NCI-H774 (cell line): Measurements from ENCODE around the gene LEPROT.
"Not testable (repeated sequence)": the region's sequence is repeated elsewhere in the genome, so short reads cannot be mapped to it uniquely, and the experiment has no call there.

Experiments
- DNase-seq: peaks from one replicate; lab custom pipeline; 2025; lab: John Stamatoyannopoulos, UW

The LEPROT gene

DNA sequence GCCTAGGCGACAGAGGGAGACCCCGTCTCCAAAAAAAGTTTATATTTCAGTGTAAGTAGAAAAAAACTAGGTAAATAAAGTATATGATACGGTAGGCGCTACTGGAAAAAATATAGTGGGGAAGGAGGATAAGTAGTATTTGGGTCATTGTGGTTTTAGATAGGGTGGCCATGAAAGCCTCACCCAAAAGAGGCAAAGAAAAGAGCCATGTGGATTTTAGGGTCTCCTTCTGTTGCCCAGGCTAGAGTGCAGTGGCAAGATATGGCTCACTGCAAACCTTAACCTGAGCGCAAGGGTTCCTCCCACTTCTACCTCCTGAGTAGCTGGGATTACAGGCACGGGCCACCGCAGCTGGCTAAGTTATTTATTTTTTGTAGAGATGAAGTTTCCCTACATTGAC, 17.1 kb downstream of the LEPROT start:
- DNase-seq, result no peak

- no peak for DNase-seq
These were observed 19.9 kb downstream of the LEPROT start for GRCh38 chr1:65440322-65440900.

GRCh38 chr1:65440915-65441314, 20.4 kb downstream of the LEPROT start:
- no peak for DNase-seq

DNA sequence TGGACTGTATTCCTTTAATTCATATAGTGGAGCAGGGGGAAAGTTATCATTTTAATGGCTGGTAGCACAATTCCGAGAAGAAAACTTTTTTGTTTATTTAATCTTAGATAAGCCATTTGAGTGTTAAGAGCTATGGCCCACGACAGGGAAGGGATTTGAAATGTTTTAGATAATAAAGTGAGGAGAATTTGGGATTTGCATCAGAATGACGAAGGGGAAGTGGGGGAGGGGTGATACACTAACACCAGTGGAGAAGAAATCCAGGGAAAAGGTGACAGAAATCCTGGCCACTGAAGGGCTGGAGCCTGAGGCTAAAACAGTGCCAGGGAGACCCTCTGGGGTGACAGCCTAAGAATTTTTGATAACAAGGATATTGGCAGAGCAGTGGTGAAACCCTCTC, 21.0 kb downstream of the LEPROT start:
- no peak for DNase-seq

DNA sequence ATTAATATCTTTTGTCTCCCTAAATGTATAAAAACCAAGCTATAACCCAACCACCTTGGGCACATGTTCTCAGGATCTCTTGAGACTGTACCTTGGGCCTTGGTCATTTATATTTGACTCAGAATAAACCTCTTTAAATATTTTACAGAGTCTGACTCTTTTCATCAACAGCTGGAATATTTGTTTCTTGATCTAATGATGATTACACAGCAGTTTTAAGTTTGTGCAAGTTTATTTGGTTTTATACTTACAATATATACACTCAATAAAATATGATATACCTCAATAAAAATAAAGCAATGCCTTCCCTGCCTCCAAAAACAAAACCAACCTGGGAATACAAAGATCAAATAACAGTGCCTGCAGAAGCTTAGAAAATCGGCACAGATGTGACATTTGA, 22.0 kb downstream of the LEPROT start:
- no peak for DNase-seq

- DNase-seq, result no peak
These were observed 23.2 kb downstream of the LEPROT start for GRCh38 chr1:65443647-65444046.

DNA sequence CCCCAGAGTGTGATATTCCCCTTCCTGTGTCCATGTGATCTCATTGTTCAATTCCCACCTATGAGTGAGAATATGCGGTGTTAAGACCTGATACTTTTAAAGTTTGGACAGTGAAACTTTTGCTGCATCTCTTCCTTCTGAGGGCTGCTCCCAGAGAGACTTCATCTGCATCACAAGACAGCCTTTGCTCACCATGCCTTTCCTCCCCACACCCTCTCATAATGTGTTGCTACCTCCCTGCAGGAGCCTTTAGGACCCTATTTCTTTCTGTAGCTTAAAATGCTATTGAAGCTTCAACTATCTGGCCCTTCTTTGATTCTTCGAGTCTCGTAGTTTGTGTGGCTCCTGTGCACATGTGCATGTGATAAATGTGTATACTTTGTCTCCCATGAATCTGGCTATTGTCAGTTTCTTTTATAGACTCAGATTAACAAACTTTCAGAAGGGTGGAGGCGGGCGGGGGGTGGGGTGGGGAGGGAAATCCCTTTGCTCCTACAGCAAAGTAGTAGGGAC, 23.7 kb downstream of the LEPROT start:
- DNase-seq, result no peak

DNA sequence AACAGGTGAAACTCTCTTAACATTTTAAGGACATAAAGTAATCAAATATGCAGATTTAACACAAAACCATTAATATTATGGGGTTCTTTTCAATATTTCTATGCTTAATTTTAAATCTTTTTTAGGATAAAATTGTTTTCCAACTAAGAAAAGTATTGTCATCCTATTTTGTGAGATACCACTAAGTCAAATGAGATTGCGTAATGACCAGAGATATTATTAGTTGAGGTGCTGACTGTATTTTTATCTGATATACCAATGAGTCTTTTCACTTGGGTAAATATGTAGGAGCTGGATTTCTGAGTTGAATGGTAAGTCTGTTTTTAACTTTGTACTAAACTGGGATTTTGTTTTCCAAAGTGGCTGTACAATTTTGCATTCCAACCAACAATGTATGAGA, 25.4 kb downstream of the LEPROT start:
- no peak for DNase-seq

DNA sequence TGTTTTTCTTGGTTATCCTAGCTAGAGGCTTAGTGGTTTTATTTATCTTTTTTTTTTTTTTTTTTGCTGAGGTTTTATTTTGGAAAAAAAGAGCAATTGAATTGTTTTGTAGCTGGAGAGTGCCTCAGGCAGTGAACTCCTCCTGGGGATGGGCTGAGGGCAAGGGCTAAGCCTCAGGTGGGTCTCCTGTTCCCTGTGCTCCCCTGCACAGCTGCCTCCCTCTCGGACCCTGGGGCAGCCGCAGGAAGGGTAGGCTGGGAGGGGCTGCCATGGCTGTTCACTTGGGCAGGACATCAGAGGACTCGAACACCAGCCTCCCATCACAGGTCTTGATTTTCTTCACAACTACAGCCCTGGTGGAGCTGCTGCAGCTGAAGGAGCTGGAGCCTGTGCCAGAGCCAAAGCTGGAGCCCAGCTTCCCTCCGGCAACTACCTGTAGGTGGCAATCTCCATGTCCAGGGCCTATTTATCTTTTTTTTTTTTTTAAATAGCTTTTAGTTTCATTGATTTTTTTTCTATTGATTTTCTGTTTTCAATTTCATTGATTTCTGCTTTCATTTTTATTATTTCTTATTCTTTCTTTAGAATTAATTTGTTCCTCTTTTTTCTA, 28.9 kb downstream of the LEPROT start:
- no peak for DNase-seq

- DNase-seq, result not testable (repeated sequence)
These were observed 35.2 kb downstream of the LEPROT start for GRCh38 chr1:65455678-65456077.

DNA sequence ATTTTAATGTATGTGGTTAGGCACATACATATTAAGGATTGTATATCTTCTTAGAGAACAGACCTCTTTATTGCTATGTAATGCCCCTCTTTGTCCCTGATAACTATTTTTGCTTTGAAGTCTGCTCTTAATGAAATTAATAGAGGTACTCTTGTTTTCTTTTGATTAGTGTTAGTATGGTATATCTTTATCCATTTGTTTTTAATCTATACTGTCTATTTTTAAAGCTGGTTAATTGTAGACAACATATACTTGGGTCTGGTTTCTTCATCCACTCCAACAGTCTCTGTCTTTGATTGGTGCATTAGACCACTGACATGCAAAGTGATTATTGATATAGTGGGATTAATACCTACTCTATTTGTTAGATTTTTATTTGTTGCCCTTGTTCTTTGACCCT, 36.0 kb downstream of the LEPROT start:
- no peak for DNase-seq

GRCh38 chr1:65457868-65458267, 37.4 kb downstream of the LEPROT start:
- DNase-seq, result no peak

DNA sequence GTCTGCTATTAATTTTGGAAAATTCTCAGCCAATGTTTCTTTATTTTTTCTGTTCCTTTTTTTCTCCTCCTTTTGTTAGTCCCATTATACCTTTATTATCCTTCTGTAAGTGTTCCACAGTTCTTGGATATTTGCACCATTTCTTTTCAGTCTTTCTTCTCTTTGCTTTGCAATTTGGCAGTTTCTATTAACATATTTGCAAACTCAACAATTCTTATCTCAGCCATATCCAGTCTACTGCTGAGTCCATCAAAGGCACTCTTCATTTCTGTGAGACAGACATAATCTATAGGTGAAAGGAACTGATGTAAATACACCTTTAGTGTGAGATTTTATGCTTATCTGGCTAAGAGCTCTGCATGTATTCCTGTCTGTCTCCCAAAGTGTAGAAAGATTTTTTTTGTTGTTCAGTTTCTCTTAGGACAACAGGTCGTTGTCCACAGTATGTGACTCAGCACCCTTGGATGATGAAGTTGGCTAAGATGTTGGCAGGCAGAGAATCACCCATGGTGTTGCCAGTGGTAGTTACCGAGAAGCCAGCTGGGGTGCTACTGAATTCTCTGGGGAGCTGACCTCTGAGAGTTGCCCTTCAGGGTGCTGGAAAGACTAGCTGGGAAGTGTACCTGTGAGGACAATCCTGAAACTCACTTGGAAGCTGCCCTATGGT, 38.4 kb downstream of the LEPROT start:
- DNase-seq, result no peak

- DNase-seq, result no peak
These were observed 38.9 kb downstream of the LEPROT start for GRCh38 chr1:65459397-65459768.

DNA sequence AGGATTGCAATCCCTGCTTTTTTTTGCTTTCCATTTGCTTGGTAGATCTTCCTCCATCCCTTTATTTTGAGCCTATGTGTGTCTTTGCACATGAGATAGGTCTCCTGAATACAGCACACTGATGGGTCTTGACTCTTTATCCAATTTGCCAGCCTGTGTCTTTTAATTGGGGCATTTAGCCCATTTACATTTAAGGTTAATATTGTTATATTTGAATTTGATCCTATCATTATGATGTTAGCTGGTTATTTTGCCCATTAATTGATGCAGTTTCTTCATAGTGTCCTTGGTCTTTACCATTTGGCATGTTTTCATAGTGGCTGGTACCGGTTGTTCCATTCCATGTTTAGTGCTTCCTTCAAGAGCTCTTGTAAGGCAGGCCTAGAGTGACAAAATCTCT, 45.4 kb downstream of the LEPROT start:
- DNase-seq, result not testable (repeated sequence)

GRCh38 chr1:65467536-65467935, 47.1 kb downstream of the LEPROT start:
- no peak for DNase-seq

DNA sequence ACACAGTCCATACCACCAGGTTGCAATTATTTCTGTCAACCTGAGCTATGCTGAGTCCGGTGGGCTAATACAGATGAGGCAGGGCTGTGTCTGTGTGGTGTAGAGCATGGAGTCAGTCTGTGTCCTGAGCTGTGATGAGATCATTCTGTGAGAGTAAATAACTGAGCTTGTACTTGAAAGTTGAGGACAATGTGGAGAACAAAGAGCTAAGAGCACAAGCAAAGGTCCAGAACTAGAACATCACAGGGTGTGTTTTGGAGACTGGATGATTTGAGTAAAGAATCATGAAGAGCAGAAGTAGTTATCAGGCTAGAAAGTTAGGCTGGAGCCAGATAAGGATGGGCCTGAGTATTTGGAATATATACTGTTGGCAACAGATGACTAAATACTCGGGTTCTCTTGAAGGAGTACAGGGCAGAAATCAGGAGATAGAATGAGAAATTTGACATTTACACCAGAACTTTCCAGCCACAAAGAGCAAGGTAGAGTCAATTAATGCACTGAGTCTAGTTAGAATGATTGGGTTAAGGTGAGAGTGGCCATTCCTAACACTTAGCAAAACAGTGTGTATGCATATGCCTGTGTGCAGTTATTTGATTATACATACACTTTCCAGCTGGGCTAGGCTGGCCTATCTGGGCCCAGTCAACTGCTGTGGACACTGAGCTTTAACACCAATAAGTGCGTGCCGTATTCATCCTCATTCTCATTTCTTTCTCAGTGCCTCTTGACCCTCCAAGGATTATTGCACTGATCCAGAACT, 48.8 kb downstream of the LEPROT start:
- DNase-seq, result no peak

DNA sequence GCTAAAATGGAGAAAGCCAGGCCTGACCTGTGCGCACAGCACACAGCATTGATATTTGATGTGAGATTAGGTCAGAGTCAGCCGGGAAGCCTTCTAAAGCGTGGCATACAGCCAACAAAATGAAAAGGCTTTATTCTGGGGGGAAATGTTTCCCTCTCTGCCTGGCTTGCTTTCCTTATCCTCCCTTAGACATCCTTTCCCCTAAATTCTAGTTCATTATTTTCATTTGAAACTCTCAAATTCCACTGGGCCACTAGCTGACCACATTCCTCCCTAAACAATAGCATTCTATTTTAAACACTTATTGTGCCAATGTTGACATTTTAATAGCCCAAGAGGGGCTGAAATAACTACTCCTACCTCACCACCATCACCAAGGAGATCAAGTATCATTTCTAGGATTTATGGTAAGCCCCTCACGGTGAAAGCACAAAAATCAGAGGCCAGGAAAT, 49.4 kb downstream of the LEPROT start:
- no peak for DNase-seq

DNA sequence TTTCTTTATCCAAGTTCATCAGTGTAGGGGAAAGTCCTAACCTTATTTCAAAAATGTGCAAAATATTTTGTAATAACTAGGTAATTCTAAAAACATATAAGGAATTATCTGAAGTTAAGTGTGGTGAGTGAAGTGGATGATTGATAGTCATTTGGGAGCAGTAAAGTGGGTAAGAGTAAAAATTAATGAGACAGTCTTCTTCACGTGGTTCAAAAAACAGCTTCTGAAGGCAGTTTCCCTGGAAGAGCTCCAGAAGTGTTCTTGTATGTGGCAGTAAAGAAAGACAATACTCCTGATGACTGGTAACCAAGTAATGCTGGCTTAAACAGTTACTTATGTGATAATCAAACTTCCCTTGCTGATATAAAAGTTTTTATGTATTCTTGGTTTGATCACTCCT, 50.3 kb downstream of the LEPROT start:
- DNase-seq, result no peak

DNA sequence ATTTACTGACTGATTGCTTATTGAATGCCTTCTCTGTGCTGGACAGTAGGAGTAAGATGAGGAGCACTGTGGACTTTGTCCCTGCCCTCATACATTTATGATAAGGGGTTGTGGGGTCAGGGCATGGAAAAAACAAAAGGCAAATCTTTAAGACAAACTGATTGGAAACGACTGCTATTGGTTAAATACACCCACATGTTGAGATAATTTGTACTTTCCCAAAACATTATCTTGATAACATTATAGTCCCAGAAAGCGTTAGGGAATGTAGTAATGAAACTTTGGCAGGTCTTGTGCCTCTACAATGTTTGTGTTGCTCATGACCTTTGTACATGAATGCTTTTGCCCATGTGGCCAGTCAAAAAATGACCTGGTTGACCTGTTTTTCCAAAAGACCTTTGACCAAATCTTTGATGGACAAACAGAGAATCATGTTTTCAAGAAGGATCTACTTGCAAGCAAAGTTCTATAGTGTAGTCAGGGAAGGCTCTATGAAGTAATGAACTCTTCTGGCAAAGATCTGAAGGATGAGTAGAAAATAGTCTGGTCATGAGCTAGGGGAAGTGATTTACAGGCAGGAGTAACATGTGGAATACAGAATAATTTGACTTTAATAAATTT, 50.9 kb downstream of the LEPROT start:
- DNase-seq, result no peak

GRCh38 chr1:65471861-65472332, 51.4 kb downstream of the LEPROT start:
- no peak for DNase-seq

DNA sequence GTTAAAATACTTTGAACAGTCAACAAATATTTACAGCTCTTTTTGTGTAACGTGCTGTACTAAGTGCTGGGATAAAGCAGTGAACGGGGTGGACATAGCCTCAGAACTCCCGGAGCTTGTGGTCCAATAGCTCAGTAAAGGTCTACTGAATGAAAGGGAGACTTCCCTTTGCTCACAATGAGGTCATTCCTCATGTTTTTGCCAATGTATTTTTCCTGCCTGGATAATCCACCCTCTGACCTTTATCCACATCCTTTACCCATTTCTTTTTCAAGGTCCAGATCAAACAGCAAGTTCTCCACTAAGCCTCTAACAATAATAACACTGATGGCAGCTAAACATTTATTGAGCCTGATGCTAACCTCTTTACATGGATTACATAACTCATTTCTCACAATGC, 55.9 kb downstream of the LEPROT start:
- DNase-seq, result no peak
